T-cell (primary cell): ENCODE results near the gene MRPL14. TPM values are rescaled to one million over a fixed set of nuclear protein-coding genes. Genes with fewer than 3 reads are reported as not detected.

Experiments
- ATAC-seq, 4 experiments: fragments of 200-7000 bp in 3 of 4; fragments of 150-1000 bp in 1 of 4; cut with Tn5 transposase; replicated peaks in 1 of 4; 1 replicate in 3 of 4; 2 replicates in 1 of 4; pipeline ENCODE4 v1.10.0; 2021; ENCODE audit warnings: moderate library complexity in 3 of 4, mild to moderate bottlenecking in 2 of 4, moderate number of reproducible peaks in 1 of 4
- CTCF ChIA-PET, 2 donors: fragments of 300-600 bp; sonication (Branson Sonifier 250); formaldehyde crosslinking; loops; one replicate each; lab custom pipeline; 2022; ENCODE audit warnings: antibody characterized with exemption in 2 of 2; lab: Charles Lee
- POLR2A ChIA-PET, 2 donors: fragments of 300-600 bp; sonication (Branson Sonifier 250); formaldehyde crosslinking; loops; one replicate each; lab custom pipeline; 2022; ENCODE audit warnings: antibody characterized with exemption in 2 of 2; lab: Charles Lee
- DNase-seq, 35 experiments: peaks; one replicate each; pipeline versions ENCODE4 v3.0.0 to v3.0.0-alpha.2; 2013 to 2023
- H3K27ac ChIP-seq: one replicate; pipeline ENCODE4 v1.5.1; 2013; ENCODE audit warnings: low read length
- H3K27me3 ChIP-seq, 2 experiments: replicated peaks in 1 of 2; 1 replicate in 1 of 2; 2 replicates in 1 of 2; pipeline versions ENCODE4 v1.6.1 to v1.7.0; 2013; ENCODE audit warnings: low read length in 1 of 2, mixed read lengths in 1 of 2; ENCODE audit not compliant: control insufficient read depth in 2 of 2, insufficient read depth in 2 of 2; ENCODE audit errors: extremely low read depth in 1 of 2
- H3K36me3 ChIP-seq, 2 donors: 1 replicate in 1 of 2; 2 replicates in 1 of 2; pipeline versions ENCODE4 v1.6.1 to v1.7.0; 2013; ENCODE audit warnings: low read length in 1 of 2; ENCODE audit not compliant: control insufficient read depth in 2 of 2, insufficient read depth in 1 of 2; ENCODE audit errors: extremely low read depth in 1 of 2
- H3K4me1 ChIP-seq, 2 experiments: 1 replicate in 1 of 2; 2 replicates in 1 of 2; pipeline versions ENCODE4 v1.6.1 to v1.7.0; 2013; ENCODE audit warnings: low read length in 2 of 2, mixed read lengths in 1 of 2; ENCODE audit not compliant: insufficient read depth in 2 of 2, control insufficient read depth in 1 of 2; ENCODE audit errors: extremely low read depth in 1 of 2
- H3K4me3 ChIP-seq, 2 donors: 1 replicate in 1 of 2; 2 replicates in 1 of 2; pipeline versions ENCODE4 v1.5.1 to v1.7.0; 2013; ENCODE audit warnings: mild to moderate bottlenecking in 2 of 2, low read length in 1 of 2, moderate library complexity in 1 of 2; ENCODE audit not compliant: control insufficient read depth in 1 of 2; ENCODE audit errors: extremely low read depth in 1 of 2
- H3K9me3 ChIP-seq: 2 replicates; pipeline ENCODE4 v1.7.0; 2013
- H3K27ac Mint-ChIP-seq, 2 donors: one replicate each; pipeline ENCODE4 v1.8.0; 2020 to 2021; ENCODE audit warnings: mild to moderate bottlenecking in 2 of 2, mixed read lengths in 2 of 2
- H3K27me3 Mint-ChIP-seq, 2 donors: one replicate each; pipeline ENCODE4 v1.8.0; 2021 to 2022; ENCODE audit warnings: mixed read lengths in 2 of 2
- H3K36me3 Mint-ChIP-seq: one replicate; pipeline ENCODE4 v1.8.0; 2021; ENCODE audit warnings: mixed read lengths
- H3K4me1 Mint-ChIP-seq, 3 donors: one replicate each; pipeline ENCODE4 v1.8.0; 2020 to 2022; ENCODE audit warnings: mixed read lengths in 3 of 3, mild to moderate bottlenecking in 1 of 3
- H3K4me3 Mint-ChIP-seq, 3 donors: one replicate each; pipeline ENCODE4 v1.8.0; 2020 to 2022; ENCODE audit warnings: mild to moderate bottlenecking in 3 of 3, mixed read lengths in 3 of 3, moderate library complexity in 3 of 3
- H3K9me3 Mint-ChIP-seq, 3 donors: one replicate each; pipeline ENCODE4 v1.8.0; 2020 to 2022; ENCODE audit warnings: mixed read lengths in 3 of 3
- WGBS: methylation state at CpG from one replicate; pipeline ENCODE4 v1.1.5; 2013; ENCODE audit warnings: missing lambda C conversion rate; ENCODE audit not compliant: insufficient coverage; 5-methylcytosine and 5-hydroxymethylcytosine counted together
- total RNA-seq, 35 experiments: library from RNA in 6 of 35; stranded (reverse) in 6 of 35; fragments of 120-200 nt in 1 of 35; gene quantifications; one replicate each; pipeline versions ENCODE4 v1.2.1 to v1.2.4 and lab custom pipeline; 2013 to 2026

MRPL14 gene
- total RNA-seq, 5 donors from 2014 or later (not counting 1 experiment from before 2014, with no cell fraction given) = 12.0 to 24.2 (median 22.3) TPM

GRCh38 chr6:44072959-44073611 is 54.2 kb downstream of the MRPL14 start:
- Histone ChIP-seq H3K9me3 (no peaks in the 10 kb centered on the region), H3K27ac (no peak overlapping the region), H3K4me3 (peak overlapping the region; percentile 63 to 85), H3K4me1 (peaks cover 15 to 23% of the 10 kb centered on the region in 2 experiments), H3K27me3 (peaks cover 0 to 47% of the 10 kb centered on the region in 2 experiments), H3K36me3 (no peaks in the 10 kb centered on the region)
- H3K27me3 Mint-ChIP-seq = peaks cover 8 to 16% of the 10 kb centered on the region in 2 donors
- ChIA-PET POLR2A (interaction anchor here (0.6 to 0.7 kb wide), 2 partner anchors 55 to 836 kb away, joined by 3 to 4 read pairs; no protein-coding TSS in a partner anchor), CTCF (interaction anchor here (0.6 to 4.2 kb wide), 5 partner anchors 304 to 1290 kb away, joined by 3 to 25 read pairs (median 15); partner anchors contain the start of gene VEGFA (in 2 of the 2))
- H3K4me3 Mint-ChIP-seq = peak overlapping the region; percentile 89 to 91 (median 90)
- no peaks in the 10 kb centered on the region for H3K9me3 Mint-ChIP-seq
- H3K4me1 Mint-ChIP-seq = peaks cover 13 to 19% (median 17%) of the 10 kb centered on the region in 3 donors
- no peaks in the 10 kb centered on the region for H3K36me3 Mint-ChIP-seq
- H3K27ac Mint-ChIP-seq = peak overlapping the region in 1 of 2 donors; percentile 69
- ATAC-seq (peak; percentile 78 to 80 (median 79)), DNase-seq (peak; percentile 43 to 89 (median 69))
- WGBS = 2% methylated on average over 35 of the region's 55 CpGs

- WGBS = no CpG with 5 or more reads among the region's 4 CpGs
- ATAC-seq = peak in 1 of 4 experiments; percentile 1
- Mint-ChIP-seq H3K36me3 (no peaks in the 10 kb centered on the region), H3K4me3 (peak overlapping the region; percentile 89 to 91 (median 90)), H3K4me1 (peaks cover 13 to 19% (median 17%) of the 10 kb centered on the region in 3 donors), H3K9me3 (no peaks in the 10 kb centered on the region), H3K27ac (peak overlapping the region in 1 of 2 donors; percentile 69), H3K27me3 (peaks cover 8 to 17% of the 10 kb centered on the region in 2 donors)
- DNase-seq = no peak
- Histone ChIP-seq H3K4me3 (peak overlapping the region; percentile 63 to 85), H3K4me1 (peaks cover 15 to 23% of the 10 kb centered on the region in 2 experiments), H3K27ac (no peak overlapping the region), H3K27me3 (peaks cover 0 to 51% of the 10 kb centered on the region in 2 experiments), H3K36me3 (no peaks in the 10 kb centered on the region), H3K9me3 (no peaks in the 10 kb centered on the region)
- ChIA-PET POLR2A (no interaction called here), CTCF (interaction anchor here (2.8 to 4.2 kb wide), 3 partner anchors 303 to 348 kb away, joined by 15 to 25 read pairs (median 17); partner anchors contain the start of gene VEGFA (in 2 of the 2))
These were observed 54.7 kb downstream of the MRPL14 start for GRCh38 chr6:44072452-44072958.

GRCh38 chr6:44071670-44072451 is 55.4 kb downstream of the MRPL14 start:
- WGBS = no CpG with 5 or more reads among the region's 8 CpGs
- H3K4me1 Mint-ChIP-seq = peaks cover 13 to 19% (median 17%) of the 10 kb centered on the region in 3 donors
- DNase-seq = no peak
- no peak overlapping the region for H3K27ac Mint-ChIP-seq
- Histone ChIP-seq H3K27ac (no peak overlapping the region), H3K9me3 (no peaks in the 10 kb centered on the region), H3K27me3 (peaks cover 0 to 51% of the 10 kb centered on the region in 2 experiments), H3K4me3 (no peak overlapping the region), H3K4me1 (peaks cover 15 to 23% of the 10 kb centered on the region in 2 experiments), H3K36me3 (no peaks in the 10 kb centered on the region)
- H3K36me3 Mint-ChIP-seq = no peaks in the 10 kb centered on the region
- ATAC-seq = no peak
- H3K4me3 Mint-ChIP-seq = peak overlapping the region; percentile 62 to 89 (median 68)
- H3K9me3 Mint-ChIP-seq = no peaks in the 10 kb centered on the region
- peaks cover 8 to 17% of the 10 kb centered on the region in 2 donors for H3K27me3 Mint-ChIP-seq
- POLR2A ChIA-PET = no interaction called here
- CTCF ChIA-PET = interaction anchor here in 1 of 2 donors (2.8 to 4.2 kb wide), 2 partner anchors 302 to 347 kb away, joined by 15 to 25 read pairs; partner anchors contain the start of gene VEGFA

DNA sequence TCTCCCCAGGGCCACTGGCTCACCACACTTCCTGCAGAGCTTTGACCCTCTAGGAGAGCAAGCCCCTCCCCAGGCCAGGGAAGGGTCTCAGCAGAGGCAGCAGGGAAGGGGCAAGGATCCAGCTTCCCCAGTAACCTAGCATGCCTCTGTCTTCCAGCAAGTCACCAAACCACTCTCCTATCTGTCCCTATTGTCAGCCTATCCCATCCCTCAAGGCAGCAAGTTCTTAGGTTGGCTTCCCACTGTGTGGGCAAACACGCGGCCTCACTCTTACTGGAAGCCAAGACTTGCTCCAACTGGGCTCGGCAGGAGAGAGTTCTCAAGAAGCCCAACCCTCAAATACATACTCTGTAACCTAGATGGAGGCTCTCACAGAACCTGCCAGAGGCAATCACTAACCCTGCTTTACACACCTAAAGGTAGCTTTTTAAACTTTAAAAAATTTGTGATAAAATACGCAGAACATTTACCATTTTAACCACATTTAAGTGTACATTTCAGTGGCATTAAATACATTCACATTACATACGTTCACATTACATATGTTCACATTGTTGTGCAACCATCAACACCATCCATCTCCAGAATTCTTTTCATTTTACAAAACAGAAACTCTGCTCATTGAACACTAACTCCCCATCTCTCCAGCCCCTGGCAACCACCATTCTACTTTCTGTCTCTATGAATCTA is 58.5 kb downstream of the MRPL14 start:
- Histone ChIP-seq H3K4me1 (peaks cover 8 to 11% of the 10 kb centered on the region in 2 experiments), H3K4me3 (no peak overlapping the region), H3K27ac (no peak overlapping the region), H3K36me3 (no peaks in the 10 kb centered on the region), H3K9me3 (no peaks in the 10 kb centered on the region), H3K27me3 (peaks cover 0 to 23% of the 10 kb centered on the region in 2 experiments)
- peaks cover 8 to 9% of the 10 kb centered on the region in 2 donors for H3K27me3 Mint-ChIP-seq
- H3K9me3 Mint-ChIP-seq = no peaks in the 10 kb centered on the region
- no peaks in the 10 kb centered on the region for H3K36me3 Mint-ChIP-seq
- ATAC-seq (no peak), DNase-seq (no peak)
- H3K4me1 Mint-ChIP-seq = peaks cover 2 to 9% (median 7%) of the 10 kb centered on the region in 3 donors
- no peak overlapping the region for H3K27ac Mint-ChIP-seq
- ChIA-PET CTCF (no interaction called here), POLR2A (interaction anchor here in 1 of 2 donors (0.6 kb wide), 1 partner anchor 212 kb away, joined by 3 read pairs; no protein-coding TSS in a partner anchor)
- no peak overlapping the region for H3K4me3 Mint-ChIP-seq
- 89% methylated on average over 5 of the region's 5 CpGs for WGBS

- ATAC-seq = no peak
- Histone ChIP-seq H3K27ac (no peak overlapping the region), H3K36me3 (no peaks in the 10 kb centered on the region), H3K27me3 (peaks cover 0 to 13% of the 10 kb centered on the region in 2 experiments), H3K4me1 (peaks cover 0 to under 1% of the 10 kb centered on the region in 2 experiments), H3K4me3 (no peak overlapping the region), H3K9me3 (no peaks in the 10 kb centered on the region)
- CTCF ChIA-PET = no interaction called here
- Mint-ChIP-seq H3K9me3 (no peaks in the 10 kb centered on the region), H3K27me3 (peaks cover 8 to 9% of the 10 kb centered on the region in 2 donors), H3K4me3 (no peak overlapping the region), H3K4me1 (peaks cover 0 to 3% (median 0%) of the 10 kb centered on the region in 3 donors), H3K36me3 (no peaks in the 10 kb centered on the region), H3K27ac (no peak overlapping the region)
- 61% methylated on average over 2 of the region's 7 CpGs for WGBS
- POLR2A ChIA-PET = no interaction called here
- no peak for DNase-seq
These were observed 59.8 kb downstream of the MRPL14 start for GRCh38 chr6:44067173-44068139.
